Fibroblast of upper back skin (primary cell): ENCODE results near the gene LSM4.

Experiments
- DNase-seq: peaks from one replicate; pipeline ENCODE4 v3.0.0-alpha.2; 2013

Gene LSM4

GRCh38 chr19:18270326-18270725 lies 52.5 kb downstream of the LSM4 start:
- DNase-seq: no peak

GRCh38 chr19:18269070-18269723 lies 53.7 kb downstream of the LSM4 start:
- no peak for DNase-seq

- DNase-seq: no peak
Measured at GRCh38 chr19:18266771-18267686, 55.8 kb downstream of the LSM4 start.

- no peak for DNase-seq
Measured at GRCh38 chr19:18265582-18265981, 57.3 kb downstream of the LSM4 start.

- no peak for DNase-seq
Measured at GRCh38 chr19:18264971-18265540, 57.8 kb downstream of the LSM4 start.

- no peak for DNase-seq
Measured at GRCh38 chr19:18264137-18264854, 58.6 kb downstream of the LSM4 start.

GRCh38 chr19:18263324-18264136 lies 59.3 kb downstream of the LSM4 start:
- no peak for DNase-seq

GRCh38 chr19:18262917-18263316 lies 60.0 kb downstream of the LSM4 start:
- no peak for DNase-seq

GRCh38 chr19:18262144-18262543 lies 60.7 kb downstream of the LSM4 start:
- no peak for DNase-seq

- DNase-seq: no peak
Measured at GRCh38 chr19:18261474-18261873, 61.4 kb downstream of the LSM4 start.

GRCh38 chr19:18259893-18260292 lies 63.0 kb downstream of the LSM4 start:
- no peak for DNase-seq

GRCh38 chr19:18257503-18258470 lies 65.1 kb downstream of the LSM4 start:
- no peak for DNase-seq
